ENCODE data around the gene ZNF275. TPM values are rescaled to one million over a fixed set of nuclear protein-coding genes. Genes with fewer than 3 reads are reported as not detected.

Gene ZNF275
- total RNA-seq, 1 experiment from 2014 or later = 9.8 TPM

DNA sequence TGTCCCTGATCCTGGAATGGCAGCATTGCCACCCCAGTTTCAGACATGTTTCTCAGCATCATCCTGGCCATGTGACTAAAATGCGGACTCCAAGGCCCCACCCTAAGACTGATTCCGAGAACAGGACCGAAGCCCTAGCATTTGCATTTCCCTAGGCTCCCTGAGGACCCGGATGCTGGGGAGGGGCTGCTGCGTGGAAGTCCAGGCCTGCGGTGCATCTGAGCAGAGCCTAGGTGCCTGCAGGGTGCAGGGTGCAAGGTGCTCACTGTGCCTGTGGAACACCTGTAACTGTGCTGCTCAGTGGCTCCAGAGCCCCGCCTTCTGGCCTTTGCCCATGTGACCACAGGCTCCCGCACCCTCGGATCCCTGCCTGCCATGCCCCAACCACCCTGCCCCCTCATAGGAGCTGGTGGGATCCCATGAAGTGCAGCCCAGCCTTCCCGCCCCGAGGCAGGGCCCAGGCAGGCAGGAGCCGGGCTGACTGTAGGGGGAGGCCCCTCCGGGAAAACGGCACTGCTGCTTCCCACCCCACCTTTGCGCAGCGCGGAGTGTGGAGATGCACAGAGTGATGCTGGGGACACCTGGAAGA is 27.3 kb upstream of the ZNF275 start:
- no peaks in the 10 kb centered on the region; the same call in 1 of the 2 replicates for H3K27me3 Mint-ChIP-seq (ENCODE audit: low read depth)
- CTCF ChIA-PET = no interaction called here
- no peaks in the 10 kb centered on the region for H3K36me3 Mint-ChIP-seq
- H3K4me3 Mint-ChIP-seq = no peak overlapping the region
- TF ChIP-seq, protein P1, sequence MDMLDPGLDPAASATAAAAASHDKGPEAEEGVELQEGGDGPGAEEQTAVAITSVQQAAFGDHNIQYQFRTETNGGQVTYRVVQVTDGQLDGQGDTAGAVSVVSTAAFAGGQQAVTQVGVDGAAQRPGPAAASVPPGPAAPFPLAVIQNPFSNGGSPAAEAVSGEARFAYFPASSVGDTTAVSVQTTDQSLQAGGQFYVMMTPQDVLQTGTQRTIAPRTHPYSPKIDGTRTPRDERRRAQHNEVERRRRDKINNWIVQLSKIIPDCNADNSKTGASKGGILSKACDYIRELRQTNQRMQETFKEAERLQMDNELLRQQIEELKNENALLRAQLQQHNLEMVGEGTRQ (CRISPR knock-in tag; IDR thresholded peaks at IDR 0.05) = peak; percentile 49
- no peak for TF ChIP-seq TCF7 (CRISPR knock-in tag; IDR thresholded peaks at IDR 0.05; ENCODE audit: low read depth)
- H3K27ac Mint-ChIP-seq = no peak overlapping the region
- H3K4me1 Mint-ChIP-seq = no peaks in the 10 kb centered on the region
- no peaks in the 10 kb centered on the region for H3K9me3 Mint-ChIP-seq
- ATAC-seq = peak; percentile 43; the same call in 1 of the 2 replicates
- no peak for DNase-seq (ENCODE audit: low spot score)
- POLR2A ChIA-PET = no interaction called here

DNA sequence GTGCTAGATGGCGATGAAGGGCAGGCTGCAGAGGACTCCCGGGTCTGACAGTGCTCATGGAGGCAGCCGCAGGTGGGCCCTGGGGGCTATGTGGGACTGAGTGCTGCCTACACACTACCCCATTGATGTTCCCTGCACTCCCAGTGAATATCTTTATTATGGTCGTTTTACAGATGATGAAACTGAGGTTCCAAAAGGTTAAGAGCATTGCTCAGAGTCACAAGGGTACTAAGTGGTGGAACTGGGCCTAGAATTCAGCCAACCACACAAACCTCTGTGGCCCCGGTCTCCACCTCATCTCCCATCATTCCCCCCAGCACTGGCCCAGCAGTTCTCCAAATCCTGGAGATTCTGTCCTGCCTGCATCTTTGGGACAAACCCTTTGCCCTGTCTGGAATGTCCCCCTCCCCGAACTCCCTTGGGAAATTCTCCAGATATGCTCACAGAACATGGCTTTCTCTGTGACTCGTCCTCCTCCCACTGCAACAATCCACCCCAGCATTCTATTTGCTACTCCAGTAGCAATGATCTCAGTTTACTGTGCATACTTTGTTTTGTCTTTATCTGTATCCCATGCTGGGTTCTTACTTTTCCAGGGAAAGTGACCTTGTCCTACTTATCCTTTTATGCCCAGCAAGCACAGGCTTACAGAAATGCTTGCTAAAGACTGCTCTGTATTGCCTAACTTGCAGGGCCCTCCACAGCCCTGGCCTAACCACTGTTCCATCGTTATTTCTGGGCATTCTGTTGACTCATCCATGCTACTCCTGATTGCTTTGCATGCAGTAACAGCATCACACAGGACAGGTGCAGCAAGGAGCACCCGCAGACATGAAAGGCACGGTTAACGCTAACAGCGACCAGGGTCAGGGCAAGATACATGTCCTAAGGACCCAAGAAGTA is 26.4 kb upstream of the ZNF275 start:
- CTCF ChIA-PET = no interaction called here
- no peak overlapping the region for H3K27ac Mint-ChIP-seq
- DNase-seq (ENCODE audit: low spot score) = no peak
- H3K4me3 Mint-ChIP-seq = no peak overlapping the region
- H3K27me3 Mint-ChIP-seq (ENCODE audit: low read depth) = no peaks in the 10 kb centered on the region; the same call in 1 of the 2 replicates
- H3K9me3 Mint-ChIP-seq = no peaks in the 10 kb centered on the region
- H3K4me1 Mint-ChIP-seq = no peaks in the 10 kb centered on the region
- POLR2A ChIA-PET = no interaction called here
- no peak for ATAC-seq
- H3K36me3 Mint-ChIP-seq = no peaks in the 10 kb centered on the region
- TF ChIP-seq CREM (CRISPR knock-in tag; IDR thresholded peaks at IDR 0.05) (no peak), ZBTB21 (CRISPR knock-in tag; IDR thresholded peaks at IDR 0.05; ENCODE audit: borderline replicate concordance) (no peak), ATF1 (CRISPR knock-in tag; IDR thresholded peaks at IDR 0.05) (no peak), SMAD4 (CRISPR knock-in tag; IDR thresholded peaks at IDR 0.05) (no peak), ESRRA (CRISPR knock-in tag; IDR thresholded peaks at IDR 0.05; ENCODE audit: borderline replicate concordance) (no peak), ZNF219 (CRISPR knock-in tag; IDR thresholded peaks at IDR 0.05; ENCODE audit: borderline replicate concordance) (no peak), ZNF416 (CRISPR knock-in tag; IDR thresholded peaks at IDR 0.05) (no peak), ZNF138 (CRISPR knock-in tag; conservative IDR thresholded peaks at IDR 0.05) (no peak), ZNF423 (CRISPR knock-in tag; IDR thresholded peaks at IDR 0.05) (no peak), CREB1 (CRISPR knock-in tag; IDR thresholded peaks at IDR 0.05) (no peak), MXD4 (CRISPR knock-in tag; IDR thresholded peaks at IDR 0.05; ENCODE audit: borderline replicate concordance) (no peak), JUN (CRISPR knock-in tag; IDR thresholded peaks at IDR 0.05) (no peak), SP1 (CRISPR knock-in tag; conservative IDR thresholded peaks at IDR 0.05) (no peak)
- TF ChIP-seq, protein P2, sequence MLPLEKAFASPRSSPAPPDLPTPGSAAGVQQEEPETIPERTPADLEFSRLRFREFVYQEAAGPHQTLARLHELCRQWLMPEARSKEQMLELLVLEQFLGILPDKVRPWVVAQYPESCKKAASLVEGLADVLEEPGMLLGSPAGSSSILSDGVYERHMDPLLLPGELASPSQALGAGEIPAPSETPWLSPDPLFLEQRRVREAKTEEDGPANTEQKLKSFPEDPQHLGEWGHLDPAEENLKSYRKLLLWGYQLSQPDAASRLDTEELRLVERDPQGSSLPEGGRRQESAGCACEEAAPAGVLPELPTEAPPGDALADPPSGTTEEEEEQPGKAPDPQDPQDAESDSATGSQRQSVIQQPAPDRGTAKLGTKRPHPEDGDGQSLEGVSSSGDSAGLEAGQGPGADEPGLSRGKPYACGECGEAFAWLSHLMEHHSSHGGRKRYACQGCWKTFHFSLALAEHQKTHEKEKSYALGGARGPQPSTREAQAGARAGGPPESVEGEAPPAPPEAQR (CRISPR knock-in tag; IDR thresholded peaks at IDR 0.05) = no peak
- TF ChIP-seq, protein P3, sequence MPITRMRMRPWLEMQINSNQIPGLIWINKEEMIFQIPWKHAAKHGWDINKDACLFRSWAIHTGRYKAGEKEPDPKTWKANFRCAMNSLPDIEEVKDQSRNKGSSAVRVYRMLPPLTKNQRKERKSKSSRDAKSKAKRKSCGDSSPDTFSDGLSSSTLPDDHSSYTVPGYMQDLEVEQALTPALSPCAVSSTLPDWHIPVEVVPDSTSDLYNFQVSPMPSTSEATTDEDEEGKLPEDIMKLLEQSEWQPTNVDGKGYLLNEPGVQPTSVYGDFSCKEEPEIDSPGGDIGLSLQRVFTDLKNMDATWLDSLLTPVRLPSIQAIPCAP (CRISPR knock-in tag; IDR thresholded peaks at IDR 0.05) = no peak

DNA sequence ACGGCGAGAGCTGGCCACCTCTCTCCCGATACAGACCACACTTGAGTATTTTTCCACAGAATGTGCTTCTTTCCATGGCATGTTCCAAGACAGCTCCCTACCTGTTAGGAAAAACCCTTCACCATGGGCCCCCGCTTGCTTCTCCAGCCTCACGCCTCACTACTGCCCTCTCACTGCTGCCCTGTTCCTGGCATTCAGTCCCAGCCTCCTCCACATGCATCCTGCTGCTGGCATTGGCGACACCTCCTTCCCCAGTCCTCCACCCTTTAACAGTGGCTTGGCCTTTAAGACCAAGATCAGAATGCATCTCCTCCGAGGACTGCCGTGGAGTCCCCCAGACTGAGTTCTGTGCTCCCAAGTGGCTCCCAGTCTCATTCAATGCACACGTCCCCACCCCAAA is 23.1 kb upstream of the ZNF275 start:
- Mint-ChIP-seq H3K36me3 (no peaks in the 10 kb centered on the region), H3K27ac (no peak overlapping the region), H3K27me3 (ENCODE audit: low read depth) (no peaks in the 10 kb centered on the region; the same call in 1 of the 2 replicates), H3K4me3 (no peak overlapping the region), H3K9me3 (no peaks in the 10 kb centered on the region), H3K4me1 (no peaks in the 10 kb centered on the region)
- ATAC-seq (peak; percentile 77), DNase-seq (ENCODE audit: low spot score) (no peak)
- CTCF ChIA-PET = interaction anchor here (0.6 to 1.7 kb wide), 2 partner anchors 9 to 278 kb away, joined by 3 to 4 read pairs; no protein-coding TSS in a partner anchor
- POLR2A ChIA-PET = no interaction called here
- TF ChIP-seq, protein P4, sequence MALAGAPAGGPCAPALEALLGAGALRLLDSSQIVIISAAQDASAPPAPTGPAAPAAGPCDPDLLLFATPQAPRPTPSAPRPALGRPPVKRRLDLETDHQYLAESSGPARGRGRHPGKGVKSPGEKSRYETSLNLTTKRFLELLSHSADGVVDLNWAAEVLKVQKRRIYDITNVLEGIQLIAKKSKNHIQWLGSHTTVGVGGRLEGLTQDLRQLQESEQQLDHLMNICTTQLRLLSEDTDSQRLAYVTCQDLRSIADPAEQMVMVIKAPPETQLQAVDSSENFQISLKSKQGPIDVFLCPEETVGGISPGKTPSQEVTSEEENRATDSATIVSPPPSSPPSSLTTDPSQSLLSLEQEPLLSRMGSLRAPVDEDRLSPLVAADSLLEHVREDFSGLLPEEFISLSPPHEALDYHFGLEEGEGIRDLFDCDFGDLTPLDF (CRISPR knock-in tag; IDR thresholded peaks at IDR 0.05) = no peak
- TF ChIP-seq, protein P5, sequence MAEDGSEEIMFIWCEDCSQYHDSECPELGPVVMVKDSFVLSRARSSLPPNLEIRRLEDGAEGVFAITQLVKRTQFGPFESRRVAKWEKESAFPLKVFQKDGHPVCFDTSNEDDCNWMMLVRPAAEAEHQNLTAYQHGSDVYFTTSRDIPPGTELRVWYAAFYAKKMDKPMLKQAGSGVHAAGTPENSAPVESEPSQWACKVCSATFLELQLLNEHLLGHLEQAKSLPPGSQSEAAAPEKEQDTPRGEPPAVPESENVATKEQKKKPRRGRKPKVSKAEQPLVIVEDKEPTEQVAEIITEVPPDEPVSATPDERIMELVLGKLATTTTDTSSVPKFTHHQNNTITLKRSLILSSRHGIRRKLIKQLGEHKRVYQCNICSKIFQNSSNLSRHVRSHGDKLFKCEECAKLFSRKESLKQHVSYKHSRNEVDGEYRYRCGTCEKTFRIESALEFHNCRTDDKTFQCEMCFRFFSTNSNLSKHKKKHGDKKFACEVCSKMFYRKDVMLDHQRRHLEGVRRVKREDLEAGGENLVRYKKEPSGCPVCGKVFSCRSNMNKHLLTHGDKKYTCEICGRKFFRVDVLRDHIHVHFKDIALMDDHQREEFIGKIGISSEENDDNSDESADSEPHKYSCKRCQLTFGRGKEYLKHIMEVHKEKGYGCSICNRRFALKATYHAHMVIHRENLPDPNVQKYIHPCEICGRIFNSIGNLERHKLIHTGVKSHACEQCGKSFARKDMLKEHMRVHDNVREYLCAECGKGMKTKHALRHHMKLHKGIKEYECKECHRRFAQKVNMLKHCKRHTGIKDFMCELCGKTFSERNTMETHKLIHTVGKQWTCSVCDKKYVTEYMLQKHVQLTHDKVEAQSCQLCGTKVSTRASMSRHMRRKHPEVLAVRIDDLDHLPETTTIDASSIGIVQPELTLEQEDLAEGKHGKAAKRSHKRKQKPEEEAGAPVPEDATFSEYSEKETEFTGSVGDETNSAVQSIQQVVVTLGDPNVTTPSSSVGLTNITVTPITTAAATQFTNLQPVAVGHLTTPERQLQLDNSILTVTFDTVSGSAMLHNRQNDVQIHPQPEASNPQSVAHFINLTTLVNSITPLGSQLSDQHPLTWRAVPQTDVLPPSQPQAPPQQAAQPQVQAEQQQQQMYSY (CRISPR knock-in tag; IDR thresholded peaks at IDR 0.05) = no peak
- TF ChIP-seq, protein P6, sequence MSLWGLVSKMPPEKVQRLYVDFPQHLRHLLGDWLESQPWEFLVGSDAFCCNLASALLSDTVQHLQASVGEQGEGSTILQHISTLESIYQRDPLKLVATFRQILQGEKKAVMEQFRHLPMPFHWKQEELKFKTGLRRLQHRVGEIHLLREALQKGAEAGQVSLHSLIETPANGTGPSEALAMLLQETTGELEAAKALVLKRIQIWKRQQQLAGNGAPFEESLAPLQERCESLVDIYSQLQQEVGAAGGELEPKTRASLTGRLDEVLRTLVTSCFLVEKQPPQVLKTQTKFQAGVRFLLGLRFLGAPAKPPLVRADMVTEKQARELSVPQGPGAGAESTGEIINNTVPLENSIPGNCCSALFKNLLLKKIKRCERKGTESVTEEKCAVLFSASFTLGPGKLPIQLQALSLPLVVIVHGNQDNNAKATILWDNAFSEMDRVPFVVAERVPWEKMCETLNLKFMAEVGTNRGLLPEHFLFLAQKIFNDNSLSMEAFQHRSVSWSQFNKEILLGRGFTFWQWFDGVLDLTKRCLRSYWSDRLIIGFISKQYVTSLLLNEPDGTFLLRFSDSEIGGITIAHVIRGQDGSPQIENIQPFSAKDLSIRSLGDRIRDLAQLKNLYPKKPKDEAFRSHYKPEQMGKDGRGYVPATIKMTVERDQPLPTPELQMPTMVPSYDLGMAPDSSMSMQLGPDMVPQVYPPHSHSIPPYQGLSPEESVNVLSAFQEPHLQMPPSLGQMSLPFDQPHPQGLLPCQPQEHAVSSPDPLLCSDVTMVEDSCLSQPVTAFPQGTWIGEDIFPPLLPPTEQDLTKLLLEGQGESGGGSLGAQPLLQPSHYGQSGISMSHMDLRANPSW (CRISPR knock-in tag; conservative IDR thresholded peaks at IDR 0.05; ENCODE audit: low read depth) = no peak

Data from WTC11 (cell line).